IPS DF 6.9 (cell line): Measurements from ENCODE around the gene MEG3.

Experiments used
- DNase-seq: peaks from one replicate; pipeline ENCODE4 v3.0.0-alpha.2; 2013; ENCODE audit warnings: low read depth, low spot score
- H3K27ac ChIP-seq: one replicate; pipeline ENCODE4 v1.5.1; 2013; ENCODE audit warnings: low read length, control low read depth
- H3K27me3 ChIP-seq: 2 replicates; pipeline ENCODE4 v1.6.1; 2013; ENCODE audit warnings: mild to moderate bottlenecking, low read length; ENCODE audit not compliant: control insufficient read depth, insufficient read depth
- H3K36me3 ChIP-seq: 2 replicates; pipeline ENCODE4 v1.6.1; 2013; ENCODE audit warnings: low read length; ENCODE audit not compliant: control insufficient read depth, insufficient read depth
- H3K4me1 ChIP-seq: 2 replicates; pipeline ENCODE4 v1.6.1; 2013; ENCODE audit warnings: low read length; ENCODE audit not compliant: control insufficient read depth, insufficient read depth
- H3K4me3 ChIP-seq: 2 replicates; pipeline ENCODE4 v1.5.1; 2013; ENCODE audit warnings: mild to moderate bottlenecking, low read length
- H3K9me3 ChIP-seq: 2 replicates; pipeline ENCODE4 v1.6.1; 2013; ENCODE audit warnings: low read length, inconsistent platforms; ENCODE audit not compliant: control insufficient read depth, insufficient read depth
- WGBS: extraction: QIAGEN DNeasy Blood & Tissue Kit; methylation state at CpG from one replicate; pipeline ENCODE4 v1.1.7; 2013; ENCODE audit warnings: mixed read lengths, missing lambda C conversion rate; ENCODE audit not compliant: insufficient read length, insufficient coverage; 5-methylcytosine and 5-hydroxymethylcytosine counted together

The MEG3 gene

DNA sequence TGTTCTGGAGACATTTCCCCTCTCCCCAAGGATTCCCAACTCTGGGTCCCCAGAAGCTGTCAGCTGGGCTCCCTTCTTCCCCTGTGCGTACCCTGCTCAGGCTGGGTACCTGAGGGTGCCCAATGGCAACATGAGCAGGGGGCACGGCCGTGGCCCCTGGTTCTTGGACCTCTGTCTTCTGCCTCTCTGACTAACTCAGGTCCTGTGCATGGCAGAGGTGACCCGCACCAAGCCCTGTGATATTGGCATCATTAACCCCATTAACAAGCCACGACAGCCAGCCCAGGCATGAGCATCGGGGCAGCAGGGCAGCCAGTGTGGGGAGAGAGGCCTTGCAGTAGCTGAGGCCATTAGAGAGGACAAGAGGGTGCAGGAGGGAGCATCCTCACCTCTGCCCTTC is 49.2 kb downstream of the MEG3 start:
- WGBS = no CpG with 5 or more reads among the region's 6 CpGs
- H3K27ac ChIP-seq = no peak overlapping the region
- no peaks in the 10 kb centered on the region for H3K9me3 ChIP-seq
- no peak overlapping the region for H3K4me3 ChIP-seq
- H3K36me3 ChIP-seq = no peaks in the 10 kb centered on the region; the same call in 1 of the 2 replicates
- no peak for DNase-seq
- H3K27me3 ChIP-seq = no peaks in the 10 kb centered on the region
- H3K4me1 ChIP-seq = no peaks in the 10 kb centered on the region; the same call in 1 of the 2 replicates

DNA sequence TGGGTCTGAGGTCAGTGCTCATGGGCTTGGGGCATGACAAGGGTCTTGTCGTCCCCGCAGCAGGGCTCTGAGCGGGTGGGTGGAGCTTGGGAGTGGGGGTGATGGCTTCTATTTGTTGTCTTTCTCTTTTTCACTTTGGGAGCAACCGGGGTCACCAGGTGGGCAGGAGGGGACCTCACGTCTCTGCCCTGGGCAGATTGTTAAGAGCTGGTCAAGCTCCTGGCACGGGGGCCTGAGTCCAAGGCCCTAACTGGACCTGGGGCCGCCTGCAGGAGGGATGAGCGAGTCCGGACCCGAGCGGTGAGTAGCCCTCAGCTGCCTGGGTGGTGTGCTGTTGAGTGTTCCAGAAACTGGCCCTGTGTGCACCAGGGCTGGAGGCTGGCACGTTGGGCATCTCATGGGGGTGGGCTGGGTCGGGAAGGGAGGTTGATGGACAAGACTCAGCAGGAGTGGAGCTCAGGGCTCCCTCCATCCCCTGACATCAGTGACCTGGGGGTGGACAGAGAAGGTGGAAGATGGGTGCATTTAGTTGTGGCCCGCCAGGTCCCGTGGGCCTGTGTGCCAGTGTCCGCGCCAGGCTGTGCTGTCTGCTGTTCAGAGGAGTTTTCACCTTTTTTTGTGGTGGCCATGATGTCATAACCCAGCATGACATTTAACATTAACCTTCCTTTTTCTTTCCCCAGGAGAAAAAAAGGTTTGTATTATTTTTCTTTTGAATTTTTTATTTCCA is 50.1 kb downstream of the MEG3 start:
- no peaks in the 10 kb centered on the region; the same call in 1 of the 2 replicates for H3K4me1 ChIP-seq
- no peak overlapping the region for H3K4me3 ChIP-seq
- WGBS = no CpG with 5 or more reads among the region's 17 CpGs
- no peaks in the 10 kb centered on the region; the same call in 1 of the 2 replicates for H3K36me3 ChIP-seq
- no peaks in the 10 kb centered on the region for H3K27me3 ChIP-seq
- H3K27ac ChIP-seq = no peak overlapping the region
- H3K9me3 ChIP-seq = no peaks in the 10 kb centered on the region
- no peak for DNase-seq

DNA sequence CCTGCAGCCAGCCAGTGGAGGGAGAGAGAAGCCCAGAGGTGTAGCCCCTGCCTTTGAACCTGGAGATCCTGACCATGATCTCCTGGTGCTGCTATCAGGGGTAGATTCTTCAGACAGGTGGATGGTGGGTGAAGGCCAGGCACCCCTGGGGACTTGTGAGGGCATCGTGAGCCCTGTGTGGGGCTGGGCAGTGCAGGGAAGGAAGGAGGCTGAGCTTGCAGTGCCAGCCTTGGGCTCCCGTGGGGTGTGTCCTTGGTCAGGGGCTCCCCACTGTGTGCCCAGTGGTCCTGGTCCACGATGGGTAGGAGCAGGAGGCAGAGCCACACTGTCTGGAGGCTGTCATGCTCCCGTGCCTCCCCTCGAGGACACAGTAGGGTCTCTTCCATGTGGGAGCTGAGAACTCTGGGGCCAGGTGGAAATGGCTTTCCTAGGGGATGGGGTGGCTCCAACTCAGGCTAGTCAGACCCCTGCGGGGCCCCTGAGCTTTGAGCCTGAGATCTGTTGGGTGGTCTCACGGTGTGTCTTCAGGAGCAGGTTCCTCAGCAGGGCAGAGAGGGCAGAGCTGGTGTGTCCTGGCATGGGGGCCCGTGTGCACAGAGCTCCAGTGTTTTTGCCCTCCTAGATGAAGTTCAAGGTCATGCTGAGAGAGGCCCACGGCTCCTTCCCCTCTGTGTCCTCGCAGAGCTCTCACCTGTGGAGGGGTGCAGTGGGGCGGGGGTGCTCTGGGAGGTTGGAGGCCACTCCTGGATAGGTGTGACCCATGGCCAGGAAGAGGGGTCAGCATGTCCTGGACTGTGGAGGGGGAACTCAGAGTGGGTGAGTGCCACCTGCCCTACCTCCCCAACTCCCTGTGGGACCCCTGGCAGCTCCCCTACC is 52.6 kb downstream of the MEG3 start:
- no peaks in the 10 kb centered on the region; the same call in 1 of the 2 replicates for H3K36me3 ChIP-seq
- H3K4me1 ChIP-seq = no peaks in the 10 kb centered on the region; the same call in 1 of the 2 replicates
- no peaks in the 10 kb centered on the region for H3K27me3 ChIP-seq
- H3K27ac ChIP-seq = no peak overlapping the region
- no peaks in the 10 kb centered on the region for H3K9me3 ChIP-seq
- no CpG with 5 or more reads among the region's 11 CpGs for WGBS
- DNase-seq = no peak
- no peak overlapping the region for H3K4me3 ChIP-seq

DNA sequence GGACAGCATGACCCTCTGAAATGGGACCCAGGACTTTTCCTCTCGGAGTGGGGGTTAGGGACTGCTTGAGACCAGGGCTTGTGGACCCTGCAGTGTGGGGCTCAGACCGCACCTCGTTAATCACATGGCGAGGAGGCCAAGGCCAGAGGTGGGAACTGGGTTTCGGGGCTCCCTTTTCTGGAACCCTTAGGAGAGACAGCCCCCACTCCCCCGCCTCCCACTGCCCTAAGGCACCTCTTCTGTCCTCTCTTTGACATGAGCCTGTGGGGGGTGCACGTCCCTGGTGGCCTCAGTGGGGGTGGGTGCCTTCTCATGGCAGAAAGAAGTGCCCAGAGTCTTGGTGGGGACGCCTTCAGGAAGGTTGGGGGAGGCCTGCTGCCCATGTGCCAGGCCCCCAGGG is 53.3 kb downstream of the MEG3 start:
- no peaks in the 10 kb centered on the region for H3K9me3 ChIP-seq
- no peaks in the 10 kb centered on the region; the same call in 1 of the 2 replicates for H3K36me3 ChIP-seq
- no peaks in the 10 kb centered on the region; the same call in 1 of the 2 replicates for H3K4me1 ChIP-seq
- no peak for DNase-seq
- no peak overlapping the region for H3K4me3 ChIP-seq
- WGBS = no CpG with 5 or more reads among the region's 8 CpGs
- no peaks in the 10 kb centered on the region for H3K27me3 ChIP-seq
- no peak overlapping the region for H3K27ac ChIP-seq

DNA sequence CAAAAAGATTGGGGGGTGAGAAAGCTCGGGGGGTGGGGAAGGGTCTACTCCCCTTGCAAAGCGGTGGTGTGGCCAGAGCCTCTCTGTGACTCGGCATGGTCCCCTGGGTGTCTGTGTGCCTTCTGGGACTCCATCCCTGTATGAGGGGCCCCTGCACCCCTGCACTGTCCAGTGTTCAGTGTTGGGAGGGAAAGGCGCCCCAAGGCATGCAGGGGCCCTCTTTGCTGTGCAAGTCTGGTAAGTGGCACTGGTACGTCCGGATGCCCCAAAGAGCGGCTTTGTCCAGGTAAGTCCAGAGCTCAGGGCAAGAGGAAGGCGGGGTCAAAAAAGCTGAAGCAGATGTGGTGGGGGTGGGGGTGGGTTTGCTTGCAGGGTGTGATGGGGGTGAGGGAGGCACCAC is 53.9 kb downstream of the MEG3 start:
- H3K27ac ChIP-seq = no peak overlapping the region
- no peaks in the 10 kb centered on the region for H3K9me3 ChIP-seq
- H3K27me3 ChIP-seq = no peaks in the 10 kb centered on the region
- no peak overlapping the region for H3K4me3 ChIP-seq
- DNase-seq = no peak
- no peaks in the 10 kb centered on the region for H3K36me3 ChIP-seq
- no CpG with 5 or more reads among the region's 8 CpGs for WGBS
- no peaks in the 10 kb centered on the region for H3K4me1 ChIP-seq

DNA sequence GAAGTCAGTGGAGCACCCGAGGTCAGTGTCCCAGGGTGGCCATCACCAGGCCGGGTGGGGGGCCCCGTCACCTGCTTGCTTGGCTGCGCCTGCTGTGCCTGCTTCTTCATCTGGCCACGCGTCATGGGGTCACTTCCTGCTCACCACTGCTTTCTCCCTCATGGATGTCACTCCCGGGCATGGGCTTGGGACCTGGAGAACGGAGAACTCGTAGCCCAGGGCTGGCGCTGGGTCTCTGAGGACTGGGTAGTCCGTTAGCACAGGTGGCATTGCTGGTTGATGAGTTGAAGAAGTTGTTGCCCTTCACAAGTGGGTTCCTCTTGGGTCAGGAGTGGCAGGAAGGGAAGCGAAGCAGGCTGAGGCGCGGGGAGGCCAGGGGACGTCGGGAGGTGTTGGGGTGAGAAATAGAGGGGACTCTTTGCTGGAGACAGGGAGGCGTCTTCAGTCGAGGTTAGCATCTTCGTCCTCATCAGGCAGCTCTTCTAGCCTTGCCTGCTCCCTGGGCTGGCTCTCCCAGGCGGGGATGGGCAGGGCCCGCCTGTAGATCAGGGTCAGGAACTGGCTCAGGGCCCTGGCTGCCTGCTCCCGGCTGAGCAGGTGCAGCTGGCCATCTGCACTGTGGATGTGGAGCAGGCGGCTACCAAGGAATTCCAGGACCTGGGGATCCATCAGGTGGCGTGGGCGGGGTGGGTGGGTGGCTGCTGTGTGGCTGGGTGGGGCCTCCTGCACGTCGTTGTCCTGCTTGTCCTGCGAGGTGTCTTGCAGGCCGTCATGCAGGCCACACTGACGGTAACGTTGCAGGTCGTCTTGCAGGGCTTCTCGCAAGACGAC is 54.6 kb downstream of the MEG3 start:
- Histone ChIP-seq H3K27ac (no peak overlapping the region), H3K9me3 (no peaks in the 10 kb centered on the region), H3K36me3 (no peaks in the 10 kb centered on the region), H3K4me1 (no peaks in the 10 kb centered on the region), H3K27me3 (no peaks in the 10 kb centered on the region), H3K4me3 (no peak overlapping the region)
- WGBS = no CpG with 5 or more reads among the region's 34 CpGs
- DNase-seq = no peak

DNA sequence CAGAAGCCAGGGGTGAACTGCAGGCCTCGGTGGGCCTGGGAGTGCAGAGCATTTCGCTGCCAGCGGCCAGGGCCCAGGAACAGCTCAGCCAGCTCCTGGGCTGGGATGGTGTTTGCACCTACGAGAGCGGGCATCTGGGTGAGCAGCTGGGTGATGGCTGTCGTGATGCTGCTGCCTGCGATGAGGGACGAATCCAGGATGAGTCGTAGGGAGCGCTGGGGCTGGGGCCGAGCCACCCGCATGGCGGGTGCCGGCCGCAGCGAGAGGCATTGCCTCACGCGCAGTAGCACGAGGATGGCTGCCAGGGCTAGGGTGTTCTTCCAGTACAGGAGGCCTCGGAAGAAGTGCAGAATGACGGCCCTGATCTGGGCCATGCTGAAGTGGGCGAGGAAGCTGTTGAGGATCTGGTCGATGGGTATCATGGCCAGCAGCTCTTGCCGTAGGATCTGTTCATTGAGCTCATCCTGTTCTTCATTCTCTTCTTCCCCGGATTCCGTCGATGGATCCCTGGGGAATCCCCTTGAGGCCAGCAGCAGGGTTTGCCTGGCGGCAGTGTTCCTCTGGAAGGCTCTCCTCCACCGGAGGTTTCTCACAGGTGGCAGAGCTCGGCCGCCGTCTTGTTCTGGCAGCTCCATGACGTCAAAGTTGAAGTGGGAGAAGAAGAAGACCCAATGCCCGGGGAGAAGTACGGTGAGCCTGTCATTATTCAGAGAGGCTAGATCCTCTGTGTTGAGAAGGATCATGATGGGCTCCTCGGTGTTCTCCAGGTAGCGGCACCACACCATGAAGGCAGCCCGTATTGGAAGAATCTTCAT is 55.5 kb downstream of the MEG3 start:
- H3K36me3 ChIP-seq = no peaks in the 10 kb centered on the region
- H3K4me3 ChIP-seq = no peak overlapping the region
- H3K9me3 ChIP-seq = no peaks in the 10 kb centered on the region
- no CpG with 5 or more reads among the region's 38 CpGs for WGBS
- H3K27me3 ChIP-seq = no peaks in the 10 kb centered on the region
- no peak for DNase-seq
- no peaks in the 10 kb centered on the region for H3K4me1 ChIP-seq
- no peak overlapping the region for H3K27ac ChIP-seq

DNA sequence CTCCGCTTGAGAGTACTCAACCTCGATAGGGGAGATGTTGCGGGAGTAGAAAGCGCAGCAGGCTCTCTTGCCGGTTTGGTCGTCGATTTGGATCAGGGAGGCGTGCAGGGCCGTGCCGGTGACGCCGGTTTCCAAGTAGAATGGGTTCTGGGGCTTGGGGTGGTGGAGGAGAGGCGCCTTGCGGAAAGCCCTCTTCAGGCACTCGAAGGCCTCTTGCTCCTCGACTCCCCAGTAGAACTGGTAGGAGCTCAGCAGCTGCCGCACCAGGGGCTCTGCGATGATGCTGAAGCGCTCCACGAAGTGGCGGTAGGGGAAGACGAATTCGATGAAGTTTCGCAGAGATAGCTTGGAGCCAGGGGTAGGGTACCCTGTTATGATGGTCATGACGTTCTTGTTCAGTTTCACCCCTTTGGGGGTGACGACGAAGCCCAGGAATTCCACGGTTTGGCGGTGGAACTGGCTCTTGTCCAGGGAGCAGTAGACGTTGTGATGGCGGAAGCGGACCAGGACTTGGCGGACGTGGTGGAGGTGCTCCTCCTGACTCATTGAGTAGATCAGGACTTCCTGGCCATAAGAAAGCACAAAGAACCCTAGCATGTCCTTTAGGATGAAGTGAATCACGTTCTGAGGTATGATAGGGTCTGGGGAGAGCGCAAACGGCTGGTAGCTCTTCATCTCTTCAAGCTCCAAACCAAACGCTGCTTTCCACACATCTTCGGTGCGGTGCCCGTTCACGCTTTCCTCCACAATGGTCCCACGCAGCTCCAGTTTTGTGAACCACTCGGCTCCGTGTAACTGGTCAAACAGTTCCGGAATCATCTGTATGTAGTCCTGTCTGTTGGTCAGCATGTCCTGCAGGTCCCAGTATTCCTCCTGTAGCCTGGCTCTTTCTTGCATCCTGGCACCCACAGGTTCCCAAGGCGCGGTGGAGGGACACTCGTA is 56.4 kb downstream of the MEG3 start:
- Histone ChIP-seq H3K4me1 (no peaks in the 10 kb centered on the region), H3K27ac (no peak overlapping the region), H3K36me3 (no peaks in the 10 kb centered on the region), H3K4me3 (no peak overlapping the region), H3K9me3 (no peaks in the 10 kb centered on the region), H3K27me3 (no peaks in the 10 kb centered on the region)
- no peak for DNase-seq
- WGBS = no CpG with 5 or more reads among the region's 49 CpGs
